Keratinocyte (primary cell): ENCODE measurements around the gene MSH2.

Source experiments
- CTCF ChIP-seq, 3 experiments: IDR thresholded peaks in 1 of 3; conservative IDR thresholded peaks in 1 of 3; optimal IDR thresholded peaks in 1 of 3; 2 replicates in 2 of 3; 3 replicates in 1 of 3; pipeline versions ENCODE3 to v1.5.1; 2011; ENCODE audit warnings: low read length in 3 of 3, mild to moderate bottlenecking in 3 of 3, moderate library complexity in 2 of 3, control low read depth in 1 of 3, inconsistent platforms in 1 of 3; ENCODE audit not compliant: insufficient read depth in 2 of 3; ENCODE audit errors: extremely low read depth in 1 of 3
- EZH2 ChIP-seq: IDR thresholded peaks from one replicate; pipeline ENCODE4 v1.6.1; 2012; ENCODE audit warnings: inconsistent platforms, mild to moderate bottlenecking, low read length, moderate library complexity

- TF ChIP-seq CTCF (optimal IDR thresholded peaks at IDR 0.05 in 1 of 3, IDR thresholded peaks at IDR 0.05 in 1 of 3, conservative IDR thresholded peaks at IDR 0.05 in 1 of 3; ENCODE audit: extremely low read depth in 1 of 3, insufficient read depth in 2 of 3, low read length in 3 of 3) (no peak), EZH2 (no peak)
Observed at GRCh38 chr2:47403609-47404193, 745 bp downstream of the MSH2 start.
